AML-193 (cell line): ENCODE measurements around the gene MYO5C.
"Not testable (repeated sequence)": the region's sequence is repeated elsewhere in the genome, so short reads cannot be mapped to it uniquely, and the experiment has no call there.

Experiments
- DNase-seq, 2 experiments: peaks; one replicate each; lab custom pipeline; 2025; lab: John Stamatoyannopoulos, UW

Gene MYO5C

DNA sequence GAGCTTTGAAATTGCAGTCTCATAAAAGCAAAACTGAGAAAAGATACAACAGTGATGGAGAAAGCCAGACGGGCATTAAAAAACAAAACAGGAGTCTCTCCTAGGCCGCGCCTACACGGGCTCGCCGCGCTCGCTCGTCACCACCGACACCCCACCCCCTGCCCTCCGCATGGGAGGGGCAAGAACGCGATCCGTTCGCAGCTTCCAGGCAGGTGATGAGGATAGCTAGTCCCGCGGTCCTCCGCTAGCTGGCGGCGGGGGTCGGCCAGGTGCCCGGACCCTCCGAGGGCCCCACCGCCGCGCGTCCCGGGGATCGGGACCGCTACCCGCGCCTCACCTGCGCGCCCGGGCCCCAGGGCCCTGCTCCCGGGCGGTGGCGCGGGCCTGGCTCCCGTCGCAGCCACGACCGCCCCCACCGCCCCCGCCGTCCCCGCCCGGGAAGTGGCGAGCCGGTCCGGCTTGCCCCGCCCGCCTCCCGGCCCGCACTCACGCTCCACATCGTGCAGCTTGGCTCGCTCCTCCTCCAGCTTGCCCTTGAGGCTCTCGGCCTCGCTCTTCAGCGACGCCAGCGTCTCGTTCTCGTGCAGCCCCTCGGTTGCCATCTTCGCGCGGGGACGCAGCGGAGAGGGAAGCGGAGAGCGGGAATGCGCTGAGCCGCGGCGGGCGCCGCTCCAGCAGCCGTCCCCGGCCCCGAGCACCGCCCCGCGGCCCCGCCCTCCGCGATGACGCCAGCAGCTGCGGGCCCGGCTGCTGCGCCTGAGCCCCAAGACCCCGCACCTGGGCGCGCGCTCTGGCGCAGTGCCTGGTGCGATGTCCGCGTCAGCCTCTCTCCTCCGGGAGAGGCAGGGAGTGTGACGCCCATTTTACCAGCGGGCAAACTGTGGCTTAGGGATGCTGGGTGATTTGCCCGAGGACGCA lies 116.1 kb downstream of the MYO5C start:
- peak; percentile 46 to 51 for DNase-seq

- DNase-seq, result no peak
Measured at GRCh38 chr15:52178765-52179164, 116.8 kb downstream of the MYO5C start.

DNA sequence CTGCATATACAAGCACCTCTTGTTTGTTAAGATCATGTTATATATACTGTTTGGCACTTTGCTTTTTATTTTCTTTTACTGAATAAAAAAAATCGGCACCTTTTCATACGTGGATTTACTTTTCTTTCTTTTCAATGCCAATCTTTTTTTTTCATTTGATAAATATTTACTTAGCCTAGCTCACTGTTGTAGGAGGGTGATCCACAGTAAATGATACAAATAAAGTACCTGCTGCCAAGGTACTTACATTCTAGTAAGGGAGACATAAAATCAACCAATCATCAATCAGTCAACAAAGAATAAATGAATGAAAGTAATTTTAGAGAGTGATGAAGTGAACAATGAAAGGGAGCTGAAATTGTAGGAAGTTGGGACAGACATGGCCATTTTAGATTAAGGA lies 122.7 kb downstream of the MYO5C start:
- DNase-seq, result no peak

DNA sequence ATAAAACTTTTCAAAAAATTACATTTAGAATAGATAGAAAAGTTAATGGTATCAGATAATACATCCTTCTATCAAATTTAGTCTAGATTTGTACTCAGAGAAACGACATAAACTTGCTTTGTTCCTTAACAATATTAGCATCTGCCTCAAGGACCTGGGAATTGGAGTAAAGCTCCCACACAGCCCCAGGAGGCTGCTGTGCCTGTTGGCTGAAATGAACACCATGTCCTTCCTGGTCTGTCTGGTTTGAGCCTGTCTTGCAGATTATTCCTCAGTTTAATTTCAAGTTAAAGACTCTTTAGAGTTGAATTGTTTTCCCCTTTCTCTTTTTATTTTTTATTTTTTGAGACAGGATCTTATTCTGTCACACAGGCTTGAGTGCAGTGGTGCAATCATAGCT lies 123.8 kb downstream of the MYO5C start:
- DNase-seq, result peak in 1 of 2 experiments; percentile 13

DNA sequence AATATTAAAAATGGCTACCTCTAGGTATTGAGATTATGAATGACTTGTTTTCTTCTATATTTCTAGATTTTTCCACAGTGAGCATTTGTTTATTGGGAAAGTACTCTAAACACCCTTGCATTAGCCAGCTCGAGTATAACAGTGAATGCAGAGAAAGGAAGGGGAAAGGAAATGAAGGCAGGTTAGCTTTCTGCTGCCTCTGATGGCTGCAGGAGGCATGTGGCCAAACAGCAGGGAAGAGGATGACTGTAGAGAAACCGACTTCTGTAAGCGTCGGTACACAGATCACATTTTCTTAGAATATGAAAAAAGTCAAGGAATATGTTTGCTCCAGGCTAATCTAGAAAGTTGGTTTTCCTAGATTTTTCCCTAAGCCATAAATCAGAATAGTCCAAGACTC lies 124.2 kb downstream of the MYO5C start:
- peak; percentile 39 to 43 for DNase-seq

DNA sequence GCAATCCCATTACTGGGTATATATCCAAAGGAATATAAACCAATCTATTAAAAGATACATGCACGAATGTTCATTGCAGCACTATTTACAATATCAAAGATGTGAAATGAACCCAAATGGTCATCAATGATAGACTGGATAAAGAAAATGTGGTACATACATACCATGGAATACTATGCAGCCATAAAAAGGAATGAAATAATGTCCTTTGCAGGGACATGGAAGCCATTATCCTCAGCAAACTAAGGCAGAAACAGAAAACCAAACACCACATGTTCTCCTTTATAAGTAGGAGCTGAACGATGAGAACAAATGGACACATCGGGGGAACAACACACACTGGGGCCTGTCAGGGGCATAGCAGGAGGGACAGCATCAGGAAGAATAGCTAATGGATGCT lies 125.4 kb downstream of the MYO5C start:
- not testable (repeated sequence) for DNase-seq

- DNase-seq, result not testable (repeated sequence)
Measured at GRCh38 chr15:52165494-52166131, 130.0 kb downstream of the MYO5C start.

DNA sequence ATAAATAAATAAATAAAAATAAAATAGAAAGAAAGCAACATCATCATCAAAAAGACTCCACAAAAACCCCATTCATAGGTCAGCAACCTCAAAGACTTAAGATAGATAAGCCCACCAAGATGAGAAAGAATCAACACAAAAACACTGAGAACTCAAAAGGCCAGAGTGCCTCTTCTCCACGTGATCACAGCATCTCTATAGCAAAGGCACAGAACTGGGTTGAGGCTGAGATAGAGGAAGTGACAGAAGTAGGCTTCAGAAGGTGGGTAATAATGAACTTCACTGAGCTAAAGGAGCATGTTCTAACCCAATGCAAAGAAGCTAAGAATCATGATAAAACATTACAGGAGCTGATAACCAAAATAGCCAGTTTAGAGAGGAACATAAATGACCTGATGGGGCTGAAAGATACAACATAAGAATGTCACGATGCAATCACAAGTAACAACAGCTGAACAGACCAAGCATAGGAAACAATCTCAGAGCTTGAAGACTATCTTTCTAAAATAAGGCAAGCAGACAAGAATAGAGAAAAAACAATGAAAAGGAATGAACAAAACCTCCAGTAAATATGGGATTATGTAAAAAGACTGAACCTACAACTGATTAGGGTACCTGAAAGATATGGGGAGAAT lies 130.9 kb downstream of the MYO5C start:
- DNase-seq, result peak in 1 of 2 experiments; percentile 31

GRCh38 chr15:52163321-52164190 lies 132.0 kb downstream of the MYO5C start:
- DNase-seq, result no peak

GRCh38 chr15:52162876-52163275 lies 132.7 kb downstream of the MYO5C start:
- DNase-seq, result no peak

- no peak for DNase-seq
Measured at GRCh38 chr15:52162260-52162659, 133.3 kb downstream of the MYO5C start.

DNA sequence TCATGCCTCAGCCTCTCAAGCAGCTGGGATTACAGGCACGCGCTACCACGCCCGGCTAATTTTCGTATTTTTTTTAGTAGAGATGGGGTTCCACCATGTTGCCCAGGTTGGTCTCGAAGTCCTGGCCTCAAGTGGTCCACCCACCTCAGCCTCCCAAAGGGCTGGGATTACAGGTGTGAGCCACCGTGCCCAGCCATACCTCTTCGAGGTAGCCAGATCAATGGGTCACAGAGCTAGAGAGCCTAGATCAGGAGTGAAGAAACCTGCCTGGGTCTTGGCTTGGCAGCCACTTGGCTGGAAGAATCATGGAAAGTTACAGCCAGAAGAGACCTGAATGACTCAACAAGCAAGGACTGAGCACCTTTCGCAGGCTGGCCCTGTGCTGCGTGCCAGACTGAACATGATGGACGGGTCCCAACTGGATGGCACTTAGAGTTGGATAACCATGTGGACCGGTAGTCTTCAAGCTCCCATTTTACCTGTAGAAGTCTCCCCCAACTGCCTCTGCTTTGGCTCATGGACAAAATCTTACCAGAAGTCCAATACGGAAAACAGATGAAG lies 134.1 kb downstream of the MYO5C start:
- no peak for DNase-seq

GRCh38 chr15:52159645-52160044 lies 136.0 kb downstream of the MYO5C start:
- no peak for DNase-seq

DNA sequence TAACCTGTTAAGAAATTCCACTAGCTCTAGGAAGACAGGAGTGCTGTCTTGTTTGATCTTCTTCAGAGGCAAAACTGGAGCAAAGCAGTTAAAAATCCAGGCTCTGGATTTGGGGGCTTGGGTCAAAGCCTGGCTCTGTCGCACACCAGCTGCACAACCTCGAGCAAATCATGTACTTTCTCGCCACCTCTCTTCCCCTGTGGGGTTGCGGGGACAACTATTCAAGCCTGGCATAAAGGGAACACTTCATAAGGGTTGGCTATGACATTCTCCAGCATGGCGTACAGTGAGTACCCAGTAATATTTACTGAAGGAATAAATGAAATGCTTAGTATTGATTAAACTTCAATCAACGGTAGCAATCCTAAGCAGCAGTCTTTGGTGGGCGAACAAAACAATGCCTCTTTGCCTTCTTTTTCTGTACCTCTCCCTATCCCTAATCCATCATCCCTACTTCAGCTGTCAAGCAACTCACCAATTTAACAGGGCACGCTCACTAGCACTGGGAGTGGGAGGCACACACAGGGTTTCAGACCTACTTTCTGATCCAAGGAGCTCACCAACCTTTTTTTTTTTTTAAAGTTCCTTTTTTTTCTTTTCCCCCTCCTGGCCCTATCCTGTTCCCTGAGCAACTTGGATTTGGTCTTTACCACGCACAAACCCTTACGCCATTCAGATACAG lies 137.4 kb downstream of the MYO5C start:
- no peak for DNase-seq

DNA sequence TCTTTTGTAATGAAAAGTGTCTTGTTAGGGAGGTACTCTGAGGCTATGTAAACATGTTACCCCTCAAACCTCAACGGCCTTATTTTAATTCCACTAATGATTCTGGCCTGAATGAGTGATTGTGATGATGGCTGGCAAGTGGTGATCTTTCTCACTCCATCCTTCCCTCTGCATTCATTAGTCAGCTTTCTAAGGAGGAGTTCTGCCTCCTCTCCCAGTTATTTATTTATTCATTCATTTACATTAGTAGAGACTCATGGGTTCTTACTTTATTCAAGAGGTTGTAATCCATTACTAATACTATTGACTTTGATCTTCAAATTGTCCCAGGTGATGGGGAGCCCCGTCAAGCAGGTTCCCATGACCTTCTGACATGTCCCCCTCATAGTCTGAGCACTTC lies 139.7 kb downstream of the MYO5C start:
- no peak for DNase-seq

DNA sequence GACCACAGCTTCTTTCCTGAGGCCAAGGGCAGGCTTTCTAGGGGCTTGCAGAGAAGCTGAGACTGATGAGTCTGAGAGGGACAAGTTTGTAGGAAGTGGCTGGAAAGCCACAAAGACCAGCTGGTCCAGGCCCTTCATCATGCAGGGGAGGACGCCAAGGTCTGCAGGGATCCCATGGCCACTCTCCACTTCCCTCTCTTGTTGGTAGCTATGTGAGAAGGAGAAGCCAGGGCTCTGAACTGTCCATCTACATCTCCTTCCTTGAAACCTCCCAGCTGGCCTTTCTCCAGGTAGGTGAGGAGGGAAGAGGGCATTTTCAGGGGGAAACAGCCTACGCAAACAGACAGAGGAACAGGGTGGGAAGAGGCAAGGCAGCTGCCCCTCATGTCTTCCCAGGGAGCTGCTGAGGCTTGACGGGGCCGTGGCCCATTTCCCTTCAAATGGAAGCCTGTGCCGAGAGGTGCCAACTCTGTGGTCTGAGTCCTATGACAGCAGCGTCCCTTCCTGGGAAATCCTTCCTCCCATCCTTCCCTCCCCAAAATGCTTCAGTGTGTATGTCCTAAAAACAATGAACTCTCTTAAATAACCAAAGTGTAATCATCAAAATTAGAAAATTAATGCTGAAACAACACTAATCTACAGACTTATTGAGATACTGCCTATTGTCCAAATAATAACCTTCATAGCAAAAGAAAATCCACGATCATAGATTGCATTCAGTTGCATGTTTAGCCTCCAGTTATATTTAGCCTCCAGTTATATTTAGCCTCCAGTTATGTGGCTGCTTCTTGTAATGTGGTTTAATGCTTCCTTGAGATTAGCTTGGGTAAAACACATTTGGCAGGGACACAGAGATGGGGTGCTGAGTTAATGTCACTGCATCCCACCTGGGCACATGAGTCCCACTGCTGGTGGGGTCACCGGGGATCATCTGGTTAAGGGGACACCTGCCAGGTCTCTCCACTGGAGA lies 140.4 kb downstream of the MYO5C start:
- DNase-seq, result no peak

- no peak for DNase-seq
Measured at GRCh38 chr15:52153900-52154895, 141.4 kb downstream of the MYO5C start.

- no peak for DNase-seq
Measured at GRCh38 chr15:52151353-52151752, 144.3 kb downstream of the MYO5C start.
